Keratinocyte (primary cell): ENCODE results near the gene DSCAML1.

Experiments
- EZH2 ChIP-seq: IDR thresholded peaks from one replicate; pipeline ENCODE4 v1.6.1; 2012; ENCODE audit warnings: inconsistent platforms, mild to moderate bottlenecking, low read length, moderate library complexity
- TF ChIP-seq, protein P1 (sequence below), 3 experiments: IDR thresholded peaks in 1 of 3; conservative IDR thresholded peaks in 1 of 3; optimal IDR thresholded peaks in 1 of 3; 2 replicates in 2 of 3; 3 replicates in 1 of 3; pipeline versions ENCODE3 to v1.5.1; 2011; ENCODE audit warnings: low read length in 3 of 3, mild to moderate bottlenecking in 3 of 3, moderate library complexity in 2 of 3, control low read depth in 1 of 3, inconsistent platforms in 1 of 3; ENCODE audit not compliant: insufficient read depth in 2 of 3; ENCODE audit errors: extremely low read depth in 1 of 3

DNA sequence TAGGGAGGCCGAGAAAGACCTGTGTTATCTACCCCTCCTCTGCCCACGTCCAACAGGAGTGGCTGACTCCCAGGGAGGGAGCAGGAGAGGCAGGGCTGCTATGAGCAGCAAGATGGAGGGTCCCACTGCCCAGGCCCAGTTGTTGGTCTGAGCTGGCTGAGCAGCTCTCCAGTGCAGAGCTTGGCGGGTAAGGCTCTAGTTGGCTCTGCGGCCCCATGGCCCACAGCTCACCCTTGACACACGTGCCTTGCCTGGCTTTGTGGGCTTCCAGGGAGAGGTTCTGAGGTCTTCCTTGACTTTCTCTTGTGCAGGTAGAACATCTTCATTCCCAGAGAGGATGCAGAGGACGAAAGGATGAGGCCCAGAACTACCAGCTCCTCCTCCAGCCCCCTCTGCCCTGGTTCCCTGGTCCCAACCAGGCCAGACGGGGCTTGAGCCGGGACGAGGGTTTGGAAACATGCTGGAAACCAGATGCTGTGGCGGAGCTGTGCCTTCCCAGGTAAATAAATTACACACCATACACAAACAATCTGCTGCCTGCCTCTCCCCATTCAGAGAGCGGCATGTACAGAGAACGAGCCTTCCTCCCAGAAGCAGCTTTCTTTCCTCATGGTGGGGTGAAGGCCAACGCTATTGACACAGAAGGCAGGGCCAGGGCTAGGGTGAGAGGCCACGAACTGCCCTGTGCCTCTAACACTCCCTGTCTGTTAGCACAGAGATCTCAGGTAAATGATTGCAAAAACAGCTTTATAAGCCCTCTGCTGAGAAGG is 48.1 kb downstream of the DSCAML1 start:
- TF ChIP-seq, protein P1, sequence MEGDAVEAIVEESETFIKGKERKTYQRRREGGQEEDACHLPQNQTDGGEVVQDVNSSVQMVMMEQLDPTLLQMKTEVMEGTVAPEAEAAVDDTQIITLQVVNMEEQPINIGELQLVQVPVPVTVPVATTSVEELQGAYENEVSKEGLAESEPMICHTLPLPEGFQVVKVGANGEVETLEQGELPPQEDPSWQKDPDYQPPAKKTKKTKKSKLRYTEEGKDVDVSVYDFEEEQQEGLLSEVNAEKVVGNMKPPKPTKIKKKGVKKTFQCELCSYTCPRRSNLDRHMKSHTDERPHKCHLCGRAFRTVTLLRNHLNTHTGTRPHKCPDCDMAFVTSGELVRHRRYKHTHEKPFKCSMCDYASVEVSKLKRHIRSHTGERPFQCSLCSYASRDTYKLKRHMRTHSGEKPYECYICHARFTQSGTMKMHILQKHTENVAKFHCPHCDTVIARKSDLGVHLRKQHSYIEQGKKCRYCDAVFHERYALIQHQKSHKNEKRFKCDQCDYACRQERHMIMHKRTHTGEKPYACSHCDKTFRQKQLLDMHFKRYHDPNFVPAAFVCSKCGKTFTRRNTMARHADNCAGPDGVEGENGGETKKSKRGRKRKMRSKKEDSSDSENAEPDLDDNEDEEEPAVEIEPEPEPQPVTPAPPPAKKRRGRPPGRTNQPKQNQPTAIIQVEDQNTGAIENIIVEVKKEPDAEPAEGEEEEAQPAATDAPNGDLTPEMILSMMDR (optimal IDR thresholded peaks at IDR 0.05 in 1 of 3, IDR thresholded peaks at IDR 0.05 in 1 of 3, conservative IDR thresholded peaks at IDR 0.05 in 1 of 3; ENCODE audit: extremely low read depth in 1 of 3, insufficient read depth in 2 of 3, low read length in 3 of 3): no peak
- TF ChIP-seq EZH2: no peak
